ENCODE measurements around the gene FHIT. TPM values are rescaled to one million over a fixed set of nuclear protein-coding genes. Genes with fewer than 3 reads are reported as not detected.

The FHIT gene
- total RNA-seq, 1 donor: 2.2 TPM

DNA sequence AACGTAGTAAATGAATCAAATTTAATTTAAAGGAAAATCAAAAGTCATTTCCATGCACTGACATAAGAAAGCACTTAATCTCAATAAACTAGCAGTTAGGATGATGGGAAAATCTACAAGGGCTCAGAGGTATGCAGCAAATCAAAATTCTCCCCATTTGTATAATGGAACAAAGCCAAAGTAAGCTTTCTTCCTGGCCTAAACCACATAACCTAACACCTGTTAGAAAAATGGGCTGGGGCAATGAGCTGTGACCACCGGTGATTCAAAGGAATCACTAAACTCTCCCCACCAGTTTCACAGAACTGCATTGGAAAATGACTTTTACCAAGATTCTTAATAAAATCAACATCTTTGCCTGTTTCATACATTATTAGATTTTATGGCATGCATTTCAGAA, 1024.3 kb downstream of the FHIT start:
- TF ChIP-seq, protein P1, sequence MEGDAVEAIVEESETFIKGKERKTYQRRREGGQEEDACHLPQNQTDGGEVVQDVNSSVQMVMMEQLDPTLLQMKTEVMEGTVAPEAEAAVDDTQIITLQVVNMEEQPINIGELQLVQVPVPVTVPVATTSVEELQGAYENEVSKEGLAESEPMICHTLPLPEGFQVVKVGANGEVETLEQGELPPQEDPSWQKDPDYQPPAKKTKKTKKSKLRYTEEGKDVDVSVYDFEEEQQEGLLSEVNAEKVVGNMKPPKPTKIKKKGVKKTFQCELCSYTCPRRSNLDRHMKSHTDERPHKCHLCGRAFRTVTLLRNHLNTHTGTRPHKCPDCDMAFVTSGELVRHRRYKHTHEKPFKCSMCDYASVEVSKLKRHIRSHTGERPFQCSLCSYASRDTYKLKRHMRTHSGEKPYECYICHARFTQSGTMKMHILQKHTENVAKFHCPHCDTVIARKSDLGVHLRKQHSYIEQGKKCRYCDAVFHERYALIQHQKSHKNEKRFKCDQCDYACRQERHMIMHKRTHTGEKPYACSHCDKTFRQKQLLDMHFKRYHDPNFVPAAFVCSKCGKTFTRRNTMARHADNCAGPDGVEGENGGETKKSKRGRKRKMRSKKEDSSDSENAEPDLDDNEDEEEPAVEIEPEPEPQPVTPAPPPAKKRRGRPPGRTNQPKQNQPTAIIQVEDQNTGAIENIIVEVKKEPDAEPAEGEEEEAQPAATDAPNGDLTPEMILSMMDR (IDR thresholded peaks at IDR 0.05; ENCODE audit: insufficient read depth, low read depth, low read length): no peak
- no peak for DNase-seq (ENCODE audit: low read depth)
- H3K4me3 ChIP-seq (ENCODE audit: low read depth, low read length): no peak overlapping the region

DNA sequence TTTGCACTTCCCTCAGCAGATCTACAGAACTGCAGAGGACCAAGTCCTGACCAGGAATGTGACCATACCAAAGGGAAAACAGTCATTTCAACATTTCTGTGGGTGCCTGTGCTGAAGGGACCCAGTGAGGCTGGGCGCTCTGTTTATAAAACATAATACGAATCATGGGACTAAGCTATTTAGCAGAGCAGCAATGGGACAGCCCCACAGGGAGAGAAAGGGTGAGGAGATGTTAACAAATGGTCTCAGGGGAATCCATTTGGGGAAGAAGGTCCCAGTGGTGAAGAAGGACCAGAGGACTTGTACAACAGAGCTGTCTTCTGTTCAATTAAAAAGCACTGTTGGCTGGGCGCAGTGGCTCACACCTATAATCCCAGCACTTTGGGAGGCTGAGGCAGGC, 1025.4 kb downstream of the FHIT start:
- H3K4me3 ChIP-seq (ENCODE audit: low read depth, low read length): no peak overlapping the region
- TF ChIP-seq, protein P1 (IDR thresholded peaks at IDR 0.05; ENCODE audit: insufficient read depth, low read depth, low read length): no peak
- no peak for DNase-seq (ENCODE audit: low read depth)

DNA sequence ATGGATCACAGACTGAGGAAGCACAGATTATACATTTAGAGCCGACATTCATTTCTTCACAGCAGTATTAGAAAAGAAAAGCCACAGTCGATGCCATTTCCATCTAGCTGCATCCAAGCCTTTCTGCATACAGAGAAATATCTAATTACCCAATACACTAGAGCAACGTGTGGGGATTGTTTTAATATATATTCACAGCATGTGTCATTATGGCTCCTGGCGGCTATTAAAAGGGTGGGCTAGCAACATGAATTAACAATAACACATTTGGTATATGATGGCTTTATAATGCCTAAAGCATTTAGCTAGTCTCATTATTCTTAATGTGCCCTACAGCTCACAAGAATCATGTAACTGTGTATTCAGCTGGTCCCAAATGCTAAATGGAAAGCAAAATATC, 1030.5 kb downstream of the FHIT start:
- H3K4me3 ChIP-seq (ENCODE audit: low read depth, low read length): no peak overlapping the region
- no peak for DNase-seq (ENCODE audit: low read depth)
- TF ChIP-seq, protein P1 (IDR thresholded peaks at IDR 0.05; ENCODE audit: insufficient read depth, low read depth, low read length): no peak

DNA sequence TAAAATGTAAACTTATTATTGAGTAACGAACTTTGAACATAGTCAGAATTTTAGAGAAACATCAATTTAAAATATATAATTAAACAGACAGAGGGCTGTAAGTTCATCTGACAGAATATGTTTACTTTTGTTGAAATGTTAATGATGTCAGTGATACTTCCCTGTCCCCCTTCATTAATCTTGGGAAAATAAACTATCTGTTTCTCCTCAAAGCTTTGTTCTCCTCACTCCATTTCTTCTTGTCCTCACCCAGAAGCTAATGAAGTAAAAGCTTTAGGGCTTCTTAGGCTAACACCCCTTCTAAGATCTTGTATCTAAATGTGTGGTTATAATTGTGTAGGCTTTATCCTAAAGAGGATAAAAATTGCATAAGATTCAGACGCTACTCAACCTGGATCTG, 1031.8 kb downstream of the FHIT start:
- DNase-seq (ENCODE audit: low read depth): no peak
- TF ChIP-seq, protein P1 (IDR thresholded peaks at IDR 0.05; ENCODE audit: insufficient read depth, low read depth, low read length): no peak

DNA sequence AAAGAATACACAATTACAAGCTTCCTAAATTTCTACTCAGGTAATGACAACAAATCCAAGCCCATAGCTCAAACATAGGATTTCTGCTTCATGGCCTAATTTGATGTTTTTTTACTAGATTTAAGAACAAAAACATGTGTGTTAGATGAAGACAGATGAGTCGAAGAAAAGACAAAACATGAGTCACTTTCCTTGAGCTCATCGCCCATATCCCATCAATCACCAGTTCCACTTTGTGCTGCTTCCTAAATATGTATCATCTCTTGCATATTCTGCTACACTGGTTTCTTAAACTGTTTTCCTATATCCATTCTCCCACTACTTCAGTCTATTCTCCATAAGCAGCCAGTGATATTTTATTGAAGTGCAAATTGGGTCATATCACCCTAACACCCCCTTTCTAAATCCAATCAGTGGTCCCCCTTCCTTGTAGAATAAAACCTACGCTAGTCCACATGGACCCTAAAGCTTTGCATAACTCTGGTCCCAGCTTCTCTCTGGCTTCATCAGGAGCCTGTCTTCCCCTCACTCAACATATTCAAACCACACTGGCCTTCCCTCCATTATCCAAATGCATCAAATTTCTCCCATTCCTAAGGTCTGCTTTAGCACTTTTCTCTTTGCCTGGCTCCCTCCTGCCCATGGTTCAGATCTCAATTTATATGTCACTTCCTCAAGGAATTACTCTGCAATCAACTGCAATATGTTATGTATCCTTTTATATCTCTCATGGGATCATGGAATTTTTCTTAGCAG, 1033.9 kb downstream of the FHIT start:
- H3K4me3 ChIP-seq (ENCODE audit: low read depth, low read length): no peak overlapping the region
- TF ChIP-seq, protein P1 (IDR thresholded peaks at IDR 0.05; ENCODE audit: insufficient read depth, low read depth, low read length): no peak
- DNase-seq (ENCODE audit: low read depth): no peak

More for the DNA sequence above, 1031.8 kb downstream of the FHIT start:
- H3K4me3 ChIP-seq (ENCODE audit: low read depth, low read length): no peak overlapping the region

DNA sequence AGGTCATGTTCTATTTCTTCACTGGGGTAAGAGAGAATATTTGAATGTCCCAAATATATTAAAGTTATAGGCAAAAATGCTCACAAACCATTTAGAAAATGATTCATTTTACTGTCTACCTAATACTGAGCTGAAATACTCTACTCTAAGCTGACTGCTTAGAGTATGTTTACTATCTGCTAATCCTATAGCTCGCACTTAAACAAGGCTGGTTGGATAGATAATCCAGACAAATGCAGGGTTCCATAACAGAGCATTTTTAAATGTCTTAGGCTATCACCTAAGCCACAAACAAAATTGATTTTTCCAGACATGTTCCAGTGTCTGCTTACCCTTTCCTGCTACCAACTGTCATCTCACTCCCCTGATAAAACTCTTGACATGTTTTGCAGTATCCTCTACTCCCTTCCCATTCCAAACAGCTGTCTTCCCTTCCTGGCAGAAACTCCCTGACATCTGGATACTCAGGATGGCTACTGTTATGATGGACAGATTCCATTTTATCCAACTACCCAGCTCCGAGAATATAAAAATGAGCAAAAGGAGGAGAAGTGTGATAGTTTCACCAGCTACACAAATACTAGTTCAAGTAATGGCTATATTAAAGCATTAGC, 1034.7 kb downstream of the FHIT start:
- no peak overlapping the region for H3K4me3 ChIP-seq (ENCODE audit: low read depth, low read length)
- TF ChIP-seq, protein P1 (IDR thresholded peaks at IDR 0.05; ENCODE audit: insufficient read depth, low read depth, low read length): no peak
- DNase-seq (ENCODE audit: low read depth): no peak

Measured in fibroblast of villous mesenchyme (primary cell).